ENCODE measurements around the gene SENP8. TPM values are rescaled to one million over a fixed set of nuclear protein-coding genes. Genes with fewer than 3 reads are reported as not detected.

SENP8 gene
- total RNA-seq, 1 donor from 2014 or later: 13.5 TPM

DNA sequence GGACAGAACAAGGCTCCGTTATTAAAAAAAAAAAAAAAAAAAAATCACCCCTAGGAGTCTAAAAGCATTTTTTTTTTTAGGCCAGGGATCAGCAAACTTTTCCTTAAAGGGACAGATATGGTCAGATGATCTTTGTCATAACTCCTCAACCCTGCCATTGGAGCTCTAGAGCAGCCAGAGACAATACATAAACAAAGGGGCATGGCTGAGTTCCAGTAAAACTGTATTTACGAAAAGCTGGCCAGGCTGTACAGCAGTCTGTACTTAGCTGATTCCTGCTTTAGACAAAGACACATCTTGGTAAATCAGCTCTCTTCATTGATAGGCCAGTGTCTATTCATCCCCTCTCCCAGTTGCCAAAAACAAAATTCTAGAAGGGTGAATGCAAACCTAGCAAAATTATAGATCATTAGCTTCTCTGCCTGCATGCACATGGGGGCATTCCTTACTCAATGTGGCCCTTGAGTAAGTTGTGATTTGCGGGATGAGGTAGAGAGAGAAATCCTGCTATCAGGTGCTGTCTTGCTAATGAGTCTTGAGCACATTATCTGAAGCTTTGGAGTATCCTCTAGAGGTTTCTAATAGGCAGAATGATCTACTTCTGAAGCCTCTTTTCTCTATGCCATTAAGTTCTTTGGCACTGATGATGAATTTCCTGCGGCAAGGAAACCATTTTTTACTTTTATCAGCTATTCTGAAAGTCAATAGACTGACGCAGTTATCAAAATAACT lies 35.2 kb downstream of the SENP8 start:
- Mint-ChIP-seq H3K27ac (no peak overlapping the region), H3K4me1 (peaks cover 8% of the 10 kb centered on the region), H3K9me3 (no peaks in the 10 kb centered on the region), H3K4me3 (no peak overlapping the region), H3K36me3 (no peaks in the 10 kb centered on the region), H3K27me3 (ENCODE audit: insufficient read depth, low read depth) (no peaks in the 10 kb centered on the region)
- no peaks in the 10 kb centered on the region for H3K9me3 ChIP-seq (ENCODE audit: low read depth)
- no peak overlapping the region for H3K27ac ChIP-seq
- no peaks in the 10 kb centered on the region for H3K4me1 ChIP-seq
- no peaks in the 10 kb centered on the region for H4K20me1 ChIP-seq (ENCODE audit: low read depth)
- no peak overlapping the region for H3K4me3 ChIP-seq
- no peaks in the 10 kb centered on the region for H3K27me3 ChIP-seq
- no peak overlapping the region for H3K9ac ChIP-seq
- no peaks in the 10 kb centered on the region for H3F3A ChIP-seq (ENCODE audit: low read depth)
- TF ChIP-seq EZH2 (IDR thresholded peaks at IDR 0.05) (no peak), EZH2phosphoT487 (IDR thresholded peaks at IDR 0.05) (no peak)
- TF ChIP-seq, protein P1, sequence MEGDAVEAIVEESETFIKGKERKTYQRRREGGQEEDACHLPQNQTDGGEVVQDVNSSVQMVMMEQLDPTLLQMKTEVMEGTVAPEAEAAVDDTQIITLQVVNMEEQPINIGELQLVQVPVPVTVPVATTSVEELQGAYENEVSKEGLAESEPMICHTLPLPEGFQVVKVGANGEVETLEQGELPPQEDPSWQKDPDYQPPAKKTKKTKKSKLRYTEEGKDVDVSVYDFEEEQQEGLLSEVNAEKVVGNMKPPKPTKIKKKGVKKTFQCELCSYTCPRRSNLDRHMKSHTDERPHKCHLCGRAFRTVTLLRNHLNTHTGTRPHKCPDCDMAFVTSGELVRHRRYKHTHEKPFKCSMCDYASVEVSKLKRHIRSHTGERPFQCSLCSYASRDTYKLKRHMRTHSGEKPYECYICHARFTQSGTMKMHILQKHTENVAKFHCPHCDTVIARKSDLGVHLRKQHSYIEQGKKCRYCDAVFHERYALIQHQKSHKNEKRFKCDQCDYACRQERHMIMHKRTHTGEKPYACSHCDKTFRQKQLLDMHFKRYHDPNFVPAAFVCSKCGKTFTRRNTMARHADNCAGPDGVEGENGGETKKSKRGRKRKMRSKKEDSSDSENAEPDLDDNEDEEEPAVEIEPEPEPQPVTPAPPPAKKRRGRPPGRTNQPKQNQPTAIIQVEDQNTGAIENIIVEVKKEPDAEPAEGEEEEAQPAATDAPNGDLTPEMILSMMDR (IDR thresholded peaks at IDR 0.05): no peak
- H3K79me2 ChIP-seq (ENCODE audit: low read depth): no peaks in the 10 kb centered on the region
- no peaks in the 10 kb centered on the region for H3K36me3 ChIP-seq
- no peak for DNase-seq (ENCODE audit: low spot score)
- H3K4me2 ChIP-seq: no peak overlapping the region
- H2AFZ ChIP-seq (replicated peaks): no peak overlapping the region

DNA sequence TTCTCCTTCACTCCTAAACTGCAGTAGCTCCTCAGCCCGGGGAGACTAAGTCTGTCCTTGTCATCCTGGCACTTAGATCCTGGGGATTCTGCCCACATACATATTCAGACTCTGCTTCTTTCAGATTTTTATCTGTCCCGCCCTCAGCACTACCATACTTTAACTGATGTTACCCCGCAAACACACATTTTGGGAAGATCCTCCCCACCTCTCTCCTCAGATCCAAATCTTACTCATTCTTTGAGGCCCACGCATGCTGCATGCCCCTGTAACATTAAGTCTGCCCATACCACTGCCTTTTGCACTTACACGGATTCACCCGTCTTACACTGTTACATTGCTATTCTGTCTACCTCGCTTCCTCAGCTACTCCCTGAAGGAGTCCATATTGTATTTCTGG lies 36.1 kb downstream of the SENP8 start:
- H3K9me3 ChIP-seq (ENCODE audit: low read depth): no peaks in the 10 kb centered on the region
- no peak overlapping the region for H3K4me3 ChIP-seq
- no peak overlapping the region for H3K27ac Mint-ChIP-seq
- H3F3A ChIP-seq (ENCODE audit: low read depth): no peaks in the 10 kb centered on the region
- no peak for DNase-seq (ENCODE audit: low spot score)
- TF ChIP-seq EZH2 (IDR thresholded peaks at IDR 0.05): no peak
- TF ChIP-seq, protein P1 (IDR thresholded peaks at IDR 0.05): no peak
- no peak overlapping the region for H2AFZ ChIP-seq (replicated peaks)
- H4K20me1 ChIP-seq (ENCODE audit: low read depth): no peaks in the 10 kb centered on the region
- no peak overlapping the region for H3K27ac ChIP-seq
- H3K4me3 Mint-ChIP-seq: no peak overlapping the region
- no peak overlapping the region for H3K4me2 ChIP-seq
- H3K36me3 Mint-ChIP-seq: no peaks in the 10 kb centered on the region
- H3K4me1 Mint-ChIP-seq: peaks cover 8% of the 10 kb centered on the region
- no peaks in the 10 kb centered on the region for H3K9me3 Mint-ChIP-seq
- H3K27me3 ChIP-seq: no peaks in the 10 kb centered on the region
- H3K4me1 ChIP-seq: no peaks in the 10 kb centered on the region
- no peaks in the 10 kb centered on the region for H3K79me2 ChIP-seq (ENCODE audit: low read depth)
- no peaks in the 10 kb centered on the region for H3K27me3 Mint-ChIP-seq (ENCODE audit: insufficient read depth, low read depth)
- H3K9ac ChIP-seq: no peak overlapping the region
- no peaks in the 10 kb centered on the region for H3K36me3 ChIP-seq

DNA sequence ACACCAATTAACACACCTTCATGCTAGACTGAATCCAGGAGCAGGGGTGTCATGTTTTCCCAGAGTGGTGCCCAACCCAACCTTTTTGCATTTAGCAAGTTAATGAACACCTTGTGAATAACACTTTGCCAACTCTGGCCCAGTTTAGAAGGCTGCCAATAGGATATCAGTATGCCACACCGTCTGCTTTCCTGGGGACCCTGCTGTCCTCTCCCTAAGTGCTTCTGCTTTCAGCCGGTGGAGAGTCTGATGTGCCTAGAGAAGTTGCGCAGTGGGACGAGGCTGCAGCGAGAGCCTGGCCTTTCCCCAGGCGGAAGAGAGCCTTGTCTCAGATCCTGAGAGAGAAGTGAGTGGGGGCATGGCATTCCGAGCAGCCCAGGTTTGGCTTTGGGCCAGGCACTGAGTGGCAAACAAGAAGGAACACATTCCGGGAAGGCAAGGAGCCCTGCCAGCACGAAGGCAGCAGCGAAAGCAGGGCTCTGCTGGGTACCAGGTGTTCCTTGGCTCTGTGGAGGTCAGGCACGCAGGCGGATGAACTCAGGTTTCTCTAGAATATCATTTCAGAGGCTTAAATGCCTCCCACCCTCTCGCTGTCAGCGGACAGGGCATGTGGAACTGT lies 36.9 kb downstream of the SENP8 start:
- Mint-ChIP-seq H3K27me3 (ENCODE audit: insufficient read depth, low read depth) (no peaks in the 10 kb centered on the region), H3K4me1 (peaks cover 8% of the 10 kb centered on the region), H3K9me3 (no peaks in the 10 kb centered on the region), H3K4me3 (peak overlapping the region; percentile 39), H3K36me3 (no peaks in the 10 kb centered on the region), H3K27ac (peak overlapping the region; percentile 85)
- no peaks in the 10 kb centered on the region for H3K4me1 ChIP-seq
- H3K4me3 ChIP-seq: no peak overlapping the region
- no peaks in the 10 kb centered on the region for H4K20me1 ChIP-seq (ENCODE audit: low read depth)
- TF ChIP-seq EZH2 (IDR thresholded peaks at IDR 0.05) (no peak), EZH2phosphoT487 (IDR thresholded peaks at IDR 0.05) (no peak)
- TF ChIP-seq, protein P1 (IDR thresholded peaks at IDR 0.05): no peak
- H3K27ac ChIP-seq: no peak overlapping the region
- DNase-seq (ENCODE audit: low spot score): no peak
- peak overlapping the region; percentile 89 for H2AFZ ChIP-seq (replicated peaks)
- no peak overlapping the region for H3K9ac ChIP-seq
- no peaks in the 10 kb centered on the region for H3K9me3 ChIP-seq (ENCODE audit: low read depth)
- no peaks in the 10 kb centered on the region for H3K79me2 ChIP-seq (ENCODE audit: low read depth)
- H3K36me3 ChIP-seq: no peaks in the 10 kb centered on the region
- H3K4me2 ChIP-seq: no peak overlapping the region
- H3F3A ChIP-seq (ENCODE audit: low read depth): no peaks in the 10 kb centered on the region
- H3K27me3 ChIP-seq: no peaks in the 10 kb centered on the region

Data from neural progenitor cell (in vitro differentiated cells).